Upper lobe of right lung (tissue), 1 donor: Measurements from ENCODE around the gene AMTN. TPM values are rescaled to one million over a fixed set of nuclear protein-coding genes. Genes with fewer than 3 reads are reported as not detected.

Experiments
- ATAC-seq: fragments of 200-7000 bp; cut with Tn5 transposase; one replicate; pipeline ENCODE4 v1.9.1; 2020; ENCODE audit warnings: mild to moderate bottlenecking, moderate library complexity
- DNase-seq: peaks from one replicate; pipeline ENCODE4 v3.0.0-alpha.2; 2020
- H3K27ac ChIP-seq: fragments of 200-600 bp; one replicate; pipeline ENCODE4 v1.8.0; 2022
- H3K27me3 ChIP-seq: fragments of 200-600 bp; one replicate; pipeline ENCODE4 v1.8.0; 2022; ENCODE audit warnings: mild to moderate bottlenecking
- H3K36me3 ChIP-seq: fragments of 200-600 bp; one replicate; pipeline ENCODE4 v1.8.0; 2022
- H3K4me1 ChIP-seq: fragments of 200-600 bp; one replicate; pipeline ENCODE4 v1.8.0; 2022
- H3K4me3 ChIP-seq: fragments of 200-600 bp; one replicate; pipeline ENCODE4 v1.8.0; 2022; ENCODE audit warnings: mild to moderate bottlenecking
- H3K9me3 ChIP-seq: fragments of 200-600 bp; one replicate; pipeline ENCODE4 v1.8.0; 2022
- CTCF ChIP-seq: fragments of 200-600 bp; IDR thresholded peaks from one replicate; pipeline ENCODE4 v1.8.0; 2022; ENCODE audit warnings: antibody characterized with exemption
- intact Hi-C: fragments of 100-400 bp; cut with DNase I; formaldehyde crosslinking; loops from one replicate; pipeline ENCODE4 v1.11.0; 2022
- total RNA-seq: library from RNA; stranded (reverse); fragmentation: NEBNext Ultra II Directional; extraction: Animal tissue kit (Norgen Biotek cat#: 25700); gene quantifications from one replicate; pipeline ENCODE4 v1.2.1, GENCODE V29; 2021
- donor health status: DM: no; HTN: yes; CAD: no; lungs with severe emphysema.

The AMTN gene
- total RNA-seq, 1 donor from 2014 or later: not detected

GRCh38 chr4:70564033-70564432, 45.7 kb downstream of the AMTN start:
- intact Hi-C loops: no loop called here
- H3K27ac ChIP-seq: no peak overlapping the region
- DNase-seq (no peak), ATAC-seq (no peak)
- TF ChIP-seq CTCF: no peak
- H3K36me3 ChIP-seq: no peaks in the 10 kb centered on the region
- no peaks in the 10 kb centered on the region for H3K27me3 ChIP-seq
- no peaks in the 10 kb centered on the region for H3K9me3 ChIP-seq
- no peak overlapping the region for H3K4me3 ChIP-seq
- no peaks in the 10 kb centered on the region for H3K4me1 ChIP-seq

- no peak overlapping the region for H3K4me3 ChIP-seq
- no peak for DNase-seq
- no peaks in the 10 kb centered on the region for H3K4me1 ChIP-seq
- H3K27ac ChIP-seq: no peak overlapping the region
- ATAC-seq: no peak
- intact Hi-C loops: no loop called here
- no peak for TF ChIP-seq CTCF
- no peaks in the 10 kb centered on the region for H3K36me3 ChIP-seq
- no peaks in the 10 kb centered on the region for H3K27me3 ChIP-seq
- H3K9me3 ChIP-seq: no peaks in the 10 kb centered on the region
These were observed 52.4 kb downstream of the AMTN start for GRCh38 chr4:70570796-70571195.

GRCh38 chr4:70571772-70572171, 53.4 kb downstream of the AMTN start:
- no peaks in the 10 kb centered on the region for H3K27me3 ChIP-seq

GRCh38 chr4:70575964-70576363, 57.6 kb downstream of the AMTN start:
- H3K9me3 ChIP-seq: no peaks in the 10 kb centered on the region
- intact Hi-C loops: no loop called here
- no peak for ATAC-seq

More at GRCh38 chr4:70571772-70572171, 53.4 kb downstream of the AMTN start:
- DNase-seq (no peak), ATAC-seq (no peak)
- Histone ChIP-seq H3K9me3 (no peaks in the 10 kb centered on the region), H3K27ac (no peak overlapping the region), H3K4me1 (no peaks in the 10 kb centered on the region), H3K36me3 (no peaks in the 10 kb centered on the region), H3K4me3 (no peak overlapping the region)
- no peak for TF ChIP-seq CTCF
- intact Hi-C loops: no loop called here

GRCh38 chr4:70577220-70577927, 59.0 kb downstream of the AMTN start:
- ATAC-seq (no peak), DNase-seq (no peak)
- intact Hi-C loops: no loop called here
- Histone ChIP-seq H3K9me3 (no peaks in the 10 kb centered on the region), H3K36me3 (no peaks in the 10 kb centered on the region), H3K4me1 (no peaks in the 10 kb centered on the region), H3K27ac (no peak overlapping the region), H3K4me3 (no peak overlapping the region), H3K27me3 (no peaks in the 10 kb centered on the region)
- TF ChIP-seq CTCF: no peak

More at GRCh38 chr4:70575964-70576363, 57.6 kb downstream of the AMTN start:
- no peaks in the 10 kb centered on the region for H3K36me3 ChIP-seq
- H3K4me1 ChIP-seq: no peaks in the 10 kb centered on the region
- TF ChIP-seq CTCF: no peak
- no peaks in the 10 kb centered on the region for H3K27me3 ChIP-seq
- no peak overlapping the region for H3K27ac ChIP-seq
- no peak for DNase-seq
- no peak overlapping the region for H3K4me3 ChIP-seq

GRCh38 chr4:70581980-70582379, 63.6 kb downstream of the AMTN start:
- Histone ChIP-seq H3K9me3 (no peaks in the 10 kb centered on the region), H3K27ac (no peak overlapping the region), H3K4me1 (no peaks in the 10 kb centered on the region), H3K27me3 (no peaks in the 10 kb centered on the region), H3K36me3 (no peaks in the 10 kb centered on the region), H3K4me3 (no peak overlapping the region)
- no peak for TF ChIP-seq CTCF
- DNase-seq (no peak), ATAC-seq (no peak)
- intact Hi-C loops: no loop called here
